Measurements from ENCODE around the gene SLC7A4. TPM values are rescaled to one million over a fixed set of nuclear protein-coding genes. Genes with fewer than 3 reads are reported as not detected.

SLC7A4 gene
- total RNA-seq, 1 donor from 2014 or later = not detected

GRCh38 chr22:21047035-21047661 lies 14.8 kb upstream of the SLC7A4 start:
- peaks cover 8% of the 10 kb centered on the region for H3K27me3 Mint-ChIP-seq (ENCODE audit: insufficient read depth, low read depth)
- peaks cover 47% of the 10 kb centered on the region for H3K4me1 Mint-ChIP-seq
- DNase-seq (ENCODE audit: low spot score) = no peak
- H3F3A ChIP-seq (ENCODE audit: low read depth) = peaks cover 6% of the 10 kb centered on the region
- H3K9me3 Mint-ChIP-seq = no peaks in the 10 kb centered on the region
- H3K9ac ChIP-seq = no peak overlapping the region
- no peaks in the 10 kb centered on the region for H3K9me3 ChIP-seq (ENCODE audit: low read depth)
- no peaks in the 10 kb centered on the region for H3K79me2 ChIP-seq (ENCODE audit: low read depth)
- no peak overlapping the region for H2AFZ ChIP-seq (replicated peaks)
- H4K20me1 ChIP-seq (ENCODE audit: low read depth) = no peaks in the 10 kb centered on the region
- peaks cover 20% of the 10 kb centered on the region for H3K27me3 ChIP-seq
- TF ChIP-seq EZH2 (IDR thresholded peaks at IDR 0.05) = no peak
- TF ChIP-seq EZH2phosphoT487 (IDR thresholded peaks at IDR 0.05) = no peak
- TF ChIP-seq CTCF (IDR thresholded peaks at IDR 0.05) = no peak
- no peak overlapping the region for H3K27ac ChIP-seq
- H3K36me3 Mint-ChIP-seq = no peaks in the 10 kb centered on the region
- peak overlapping the region; percentile 53 for H3K4me3 Mint-ChIP-seq
- no peak overlapping the region for H3K4me2 ChIP-seq
- peaks cover 8% of the 10 kb centered on the region for H3K4me1 ChIP-seq
- no peaks in the 10 kb centered on the region for H3K36me3 ChIP-seq
- no peak overlapping the region for H3K27ac Mint-ChIP-seq
- H3K4me3 ChIP-seq = no peak overlapping the region

DNA sequence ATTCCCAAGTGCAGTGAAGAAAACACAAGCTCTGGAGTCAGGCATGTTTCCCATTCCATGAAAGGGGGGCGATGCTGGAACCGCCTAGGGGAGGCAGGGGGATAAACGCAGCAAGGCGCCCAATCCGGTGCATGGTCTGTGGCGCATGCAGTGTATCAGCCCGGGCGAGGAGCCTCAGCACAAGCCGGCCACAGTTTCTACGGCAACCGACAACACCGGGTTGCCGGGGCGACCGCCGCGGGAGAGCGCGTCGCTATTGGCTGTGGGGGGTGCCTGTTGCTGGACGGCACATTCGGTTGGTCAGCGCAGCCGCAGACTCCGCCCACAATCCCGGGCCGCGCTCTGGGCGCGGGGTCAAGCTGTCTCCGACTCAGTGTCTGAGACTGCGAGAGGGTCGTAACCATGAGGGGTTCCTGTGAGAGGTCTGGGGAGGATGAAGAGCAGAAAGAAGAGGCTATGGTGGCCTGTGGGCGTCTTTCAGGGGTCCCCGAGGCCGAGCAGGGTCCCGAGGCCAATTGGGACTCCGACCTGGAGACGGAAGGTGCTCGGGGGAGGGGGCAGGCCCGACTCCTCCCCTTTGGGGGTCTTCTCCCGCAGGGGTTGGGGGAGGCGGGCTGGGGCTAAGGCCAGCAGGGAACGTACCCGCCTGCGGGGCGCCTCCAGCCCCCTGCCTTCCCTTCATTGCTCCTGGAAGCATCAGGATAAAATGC lies 13.4 kb upstream of the SLC7A4 start, which contains the start of gene LRRC74B:
LRRC74B (plus strand) TSS at position 362 of the 710 bp plus-strand sequence; CDS start at position 403, 41 bp downstream.
- Histone ChIP-seq H2AFZ (replicated peaks) (peak within 1 kb of the TSS; percentile 90), H4K20me1 (ENCODE audit: low read depth) (no peaks in the 10 kb centered on the region), H3K27me3 (peaks cover 20% of the 10 kb centered on the region), H3K36me3 (no peaks in the 10 kb centered on the region), H3K9me3 (ENCODE audit: low read depth) (no peaks in the 10 kb centered on the region), H3K4me3 (peak within 1 kb of the TSS; percentile 52), H3K4me2 (peak within 1 kb of the TSS; percentile 73), H3K79me2 (ENCODE audit: low read depth) (no peaks in the 10 kb centered on the region), H3F3A (ENCODE audit: low read depth) (peaks cover 6% of the 10 kb centered on the region), H3K9ac (no peak within 1 kb of the TSS), H3K4me1 (peaks cover 8% of the 10 kb centered on the region), H3K27ac (no peak within 1 kb of the TSS)
- Mint-ChIP-seq H3K27ac (peak within 1 kb of the TSS; percentile 99), H3K4me3 (peak within 1 kb of the TSS; percentile 93), H3K36me3 (no peaks in the 10 kb centered on the region), H3K4me1 (peaks cover 35% of the 10 kb centered on the region), H3K27me3 (ENCODE audit: insufficient read depth, low read depth) (peaks cover 10% of the 10 kb centered on the region), H3K9me3 (no peaks in the 10 kb centered on the region)
- DNase-seq (ENCODE audit: low spot score) = peak; percentile 98
- no peak for TF ChIP-seq EZH2 (IDR thresholded peaks at IDR 0.05)
- no peak for TF ChIP-seq CTCF (IDR thresholded peaks at IDR 0.05)

- H3K27me3 Mint-ChIP-seq (ENCODE audit: insufficient read depth, low read depth) = peaks cover 9% of the 10 kb centered on the region
- H2AFZ ChIP-seq (replicated peaks) = no peak overlapping the region
- peak overlapping the region; percentile 66 for H3K4me2 ChIP-seq
- H3K36me3 ChIP-seq = no peaks in the 10 kb centered on the region
- H3F3A ChIP-seq (ENCODE audit: low read depth) = peaks cover 6% of the 10 kb centered on the region
- no peak overlapping the region for H3K9ac ChIP-seq
- peak overlapping the region; percentile 99 for H3K27ac Mint-ChIP-seq
- H3K27me3 ChIP-seq = peaks cover 20% of the 10 kb centered on the region
- no peaks in the 10 kb centered on the region for H4K20me1 ChIP-seq (ENCODE audit: low read depth)
- no peaks in the 10 kb centered on the region for H3K36me3 Mint-ChIP-seq
- H3K4me1 Mint-ChIP-seq = peaks cover 37% of the 10 kb centered on the region
- TF ChIP-seq EZH2phosphoT487 (IDR thresholded peaks at IDR 0.05) (no peak), CTCF (IDR thresholded peaks at IDR 0.05) (no peak), EZH2 (IDR thresholded peaks at IDR 0.05) (no peak)
- peaks cover 8% of the 10 kb centered on the region for H3K4me1 ChIP-seq
- peak; percentile 21 for DNase-seq (ENCODE audit: low spot score)
- no peaks in the 10 kb centered on the region for H3K9me3 Mint-ChIP-seq
- H3K27ac ChIP-seq = no peak overlapping the region
- H3K9me3 ChIP-seq (ENCODE audit: low read depth) = no peaks in the 10 kb centered on the region
- no peaks in the 10 kb centered on the region for H3K79me2 ChIP-seq (ENCODE audit: low read depth)
- peak overlapping the region; percentile 93 for H3K4me3 Mint-ChIP-seq
- H3K4me3 ChIP-seq = peak overlapping the region; percentile 52
Measured at GRCh38 chr22:21044931-21045584, 12.7 kb upstream of the SLC7A4 start.

Data from neural progenitor cell (in vitro differentiated cells).